Fibroblast of upper back skin (primary cell): ENCODE results near the gene RHOA.

ENCODE experiments used
- DNase-seq: peaks from one replicate; pipeline ENCODE4 v3.0.0-alpha.2; 2013

RHOA gene

GRCh38 chr3:49313896-49314688 is 97.7 kb downstream of the RHOA start:
- DNase-seq, result peak; percentile 22

- DNase-seq, result no peak
Measured at GRCh38 chr3:49311283-49311682, 100.5 kb downstream of the RHOA start.

GRCh38 chr3:49310677-49311076 is 101.1 kb downstream of the RHOA start:
- DNase-seq, result no peak
